ENCODE results near the gene NRXN3.

NRXN3 gene

GRCh38 chr14:78790271-78790670 lies 620.1 kb downstream of the NRXN3 start:
- H3K4me3 ChIP-seq (ENCODE audit: severe bottlenecking) = no peak overlapping the region
- no peaks in the 10 kb centered on the region for H3K27me3 ChIP-seq (ENCODE audit: insufficient read depth, poor library complexity, severe bottlenecking)
- peak; percentile 25 for TF ChIP-seq CTCF (IDR thresholded peaks at IDR 0.05; ENCODE audit: poor library complexity, severe bottlenecking)
- no peaks in the 10 kb centered on the region for H3K9me3 ChIP-seq (ENCODE audit: severe bottlenecking)
- DNase-seq (ENCODE audit: low spot score) (no peak), ATAC-seq (ENCODE audit: low read depth) (no peak)
- peaks cover 19% of the 10 kb centered on the region for H3K4me1 ChIP-seq (ENCODE audit: insufficient read depth, poor library complexity, severe bottlenecking)
- H3K27ac ChIP-seq (ENCODE audit: poor library complexity, severe bottlenecking) = no peak overlapping the region
- H3K36me3 ChIP-seq (ENCODE audit: low read depth) = no peaks in the 10 kb centered on the region

- DNase-seq (ENCODE audit: low spot score) = no peak
- no peaks in the 10 kb centered on the region for H3K27me3 ChIP-seq (ENCODE audit: insufficient read depth, poor library complexity, severe bottlenecking)
- H3K9me3 ChIP-seq (ENCODE audit: severe bottlenecking) = no peaks in the 10 kb centered on the region
- H3K36me3 ChIP-seq (ENCODE audit: low read depth) = no peaks in the 10 kb centered on the region
- H3K4me1 ChIP-seq (ENCODE audit: insufficient read depth, poor library complexity, severe bottlenecking) = no peaks in the 10 kb centered on the region
- no peak for TF ChIP-seq CTCF (IDR thresholded peaks at IDR 0.05; ENCODE audit: poor library complexity, severe bottlenecking)
- no peak for ATAC-seq (ENCODE audit: low read depth)
- H3K27ac ChIP-seq (ENCODE audit: poor library complexity, severe bottlenecking) = no peak overlapping the region
- no peak overlapping the region for H3K4me3 ChIP-seq (ENCODE audit: severe bottlenecking)
Measured at GRCh38 chr14:78798757-78799156, 628.6 kb downstream of the NRXN3 start.

GRCh38 chr14:78805570-78805969 lies 635.4 kb downstream of the NRXN3 start:
- ATAC-seq (ENCODE audit: low read depth) = no peak
- no peak overlapping the region for H3K4me3 ChIP-seq (ENCODE audit: severe bottlenecking)
- no peaks in the 10 kb centered on the region for H3K36me3 ChIP-seq (ENCODE audit: low read depth)
- H3K27ac ChIP-seq (ENCODE audit: poor library complexity, severe bottlenecking) = no peak overlapping the region
- no peaks in the 10 kb centered on the region for H3K4me1 ChIP-seq (ENCODE audit: insufficient read depth, poor library complexity, severe bottlenecking)
- DNase-seq (ENCODE audit: low spot score) = no peak
- no peak for TF ChIP-seq CTCF (IDR thresholded peaks at IDR 0.05; ENCODE audit: poor library complexity, severe bottlenecking)
- no peaks in the 10 kb centered on the region for H3K9me3 ChIP-seq (ENCODE audit: severe bottlenecking)
- H3K27me3 ChIP-seq (ENCODE audit: insufficient read depth, poor library complexity, severe bottlenecking) = no peaks in the 10 kb centered on the region

- ATAC-seq (ENCODE audit: low read depth) (peak; percentile 61), DNase-seq (ENCODE audit: low spot score) (no peak)
- Histone ChIP-seq H3K4me3 (ENCODE audit: severe bottlenecking) (no peak overlapping the region), H3K27me3 (ENCODE audit: insufficient read depth, poor library complexity, severe bottlenecking) (peaks cover 5% of the 10 kb centered on the region), H3K27ac (ENCODE audit: poor library complexity, severe bottlenecking) (no peak overlapping the region), H3K36me3 (ENCODE audit: low read depth) (no peaks in the 10 kb centered on the region), H3K4me1 (ENCODE audit: insufficient read depth, poor library complexity, severe bottlenecking) (no peaks in the 10 kb centered on the region), H3K9me3 (ENCODE audit: severe bottlenecking) (no peaks in the 10 kb centered on the region)
- no peak for TF ChIP-seq CTCF (IDR thresholded peaks at IDR 0.05; ENCODE audit: poor library complexity, severe bottlenecking)
Measured at GRCh38 chr14:78823035-78823434, 652.9 kb downstream of the NRXN3 start.

GRCh38 chr14:78823516-78823915 lies 653.3 kb downstream of the NRXN3 start:
- ATAC-seq (ENCODE audit: low read depth) = no peak
- H3K4me3 ChIP-seq (ENCODE audit: severe bottlenecking) = no peak overlapping the region

More at GRCh38 chr14:78823516-78823915, 653.3 kb downstream of the NRXN3 start:
- H3K36me3 ChIP-seq (ENCODE audit: low read depth) = no peaks in the 10 kb centered on the region
- H3K27ac ChIP-seq (ENCODE audit: poor library complexity, severe bottlenecking) = no peak overlapping the region
- no peak for DNase-seq (ENCODE audit: low spot score)
- peaks cover 5% of the 10 kb centered on the region for H3K27me3 ChIP-seq (ENCODE audit: insufficient read depth, poor library complexity, severe bottlenecking)
- no peaks in the 10 kb centered on the region for H3K4me1 ChIP-seq (ENCODE audit: insufficient read depth, poor library complexity, severe bottlenecking)
- H3K9me3 ChIP-seq (ENCODE audit: severe bottlenecking) = no peaks in the 10 kb centered on the region
- TF ChIP-seq CTCF (IDR thresholded peaks at IDR 0.05; ENCODE audit: poor library complexity, severe bottlenecking) = no peak

Measured in RWPE2 (cell line).